Measurements from ENCODE around the gene RNF8. TPM values are rescaled to one million over a fixed set of nuclear protein-coding genes. Genes with fewer than 3 reads are reported as not detected.
"Not testable (repeated sequence)": the region's sequence is repeated elsewhere in the genome, so short reads cannot be mapped to it uniquely, and the experiment has no call there.

The RNF8 gene
- total and polyA plus RNA-seq, 5 donors from 2014 or later, result 12.2 to 21.9 (median 15.1) TPM

- Histone ChIP-seq H3K27me3 (ENCODE audit: control insufficient read depth, insufficient read depth, low read length) (no peaks in the 10 kb centered on the region), H3K4me3 (ENCODE audit: low read depth, low read length) (no peak overlapping the region), H3K36me3 (ENCODE audit: control insufficient read depth, insufficient read depth, low read length) (peaks cover 30% of the 10 kb centered on the region), H3K27ac (ENCODE audit: insufficient read depth, low read length, poor library complexity, severe bottlenecking) (no peak overlapping the region), H3K9me3 (ENCODE audit: control insufficient read depth in 2 of 2, low read length in 2 of 2) (no peaks in the 10 kb centered on the region), H3K4me1 (ENCODE audit: control insufficient read depth, insufficient read depth, low read length, poor library complexity, severe bottlenecking) (no peaks in the 10 kb centered on the region)
- Mint-ChIP-seq H3K9me3 (no peaks in the 10 kb centered on the region), H3K36me3 (peaks cover 23% of the 10 kb centered on the region), H3K27ac (peak overlapping the region in 2 of 3 donors; percentile 35 to 79), H3K27me3 (no peaks in the 10 kb centered on the region), H3K4me1 (peaks cover 0 to 5% (median 3%) of the 10 kb centered on the region in 4 donors), H3K4me3 (no peak overlapping the region)
- DNase-seq (peak in 1 of 3 donors; percentile 37), ATAC-seq (ENCODE audit: low read depth in 2 of 2) (peak in 1 of 2 donors; percentile 52)
These were observed 29.4 kb upstream of the RNF8 start for GRCh38 chr6:37324131-37325033.

- not testable (repeated sequence) for H3K4me3 Mint-ChIP-seq; H3K4me1 ChIP-seq (ENCODE audit: control insufficient read depth, insufficient read depth, low read length, poor library complexity, severe bottlenecking); H3K4me1 Mint-ChIP-seq; ATAC-seq (ENCODE audit: low read depth in 2 of 2); DNase-seq; H3K27ac ChIP-seq (ENCODE audit: insufficient read depth, low read length, poor library complexity, severe bottlenecking); H3K27me3 Mint-ChIP-seq; H3K27me3 ChIP-seq (ENCODE audit: control insufficient read depth, insufficient read depth, low read length); H3K9me3 Mint-ChIP-seq; H3K4me3 ChIP-seq (ENCODE audit: low read depth, low read length); H3K27ac Mint-ChIP-seq; H3K9me3 ChIP-seq (ENCODE audit: control insufficient read depth in 2 of 2, low read length in 2 of 2)
- H3K36me3 Mint-ChIP-seq, result peaks cover 20% of the 10 kb centered on the region
- peaks cover 18% of the 10 kb centered on the region for H3K36me3 ChIP-seq (ENCODE audit: control insufficient read depth, insufficient read depth, low read length)
These were observed 23.4 kb upstream of the RNF8 start for GRCh38 chr6:37330345-37330744.

GRCh38 chr6:37331047-37331446 lies 22.7 kb upstream of the RNF8 start:
- no peaks in the 10 kb centered on the region for H3K9me3 ChIP-seq (ENCODE audit: control insufficient read depth in 2 of 2, low read length in 2 of 2)
- no peak overlapping the region for H3K4me3 ChIP-seq (ENCODE audit: low read depth, low read length)
- no peak overlapping the region for H3K27ac ChIP-seq (ENCODE audit: insufficient read depth, low read length, poor library complexity, severe bottlenecking)
- DNase-seq (no peak), ATAC-seq (ENCODE audit: low read depth in 2 of 2) (no peak)
- Mint-ChIP-seq H3K36me3 (peaks cover 20% of the 10 kb centered on the region), H3K4me3 (no peak overlapping the region), H3K27me3 (no peaks in the 10 kb centered on the region), H3K4me1 (no peaks in the 10 kb centered on the region), H3K27ac (no peak overlapping the region), H3K9me3 (no peaks in the 10 kb centered on the region)
- no peaks in the 10 kb centered on the region for H3K27me3 ChIP-seq (ENCODE audit: control insufficient read depth, insufficient read depth, low read length)
- H3K4me1 ChIP-seq (ENCODE audit: control insufficient read depth, insufficient read depth, low read length, poor library complexity, severe bottlenecking), result no peaks in the 10 kb centered on the region
- H3K36me3 ChIP-seq (ENCODE audit: control insufficient read depth, insufficient read depth, low read length), result peaks cover 18% of the 10 kb centered on the region

GRCh38 chr6:37332894-37333293 lies 20.9 kb upstream of the RNF8 start:
- Histone ChIP-seq H3K36me3 (ENCODE audit: control insufficient read depth, insufficient read depth, low read length) (peaks cover 18% of the 10 kb centered on the region), H3K27ac (ENCODE audit: insufficient read depth, low read length, poor library complexity, severe bottlenecking) (no peak overlapping the region), H3K27me3 (ENCODE audit: control insufficient read depth, insufficient read depth, low read length) (no peaks in the 10 kb centered on the region), H3K4me1 (ENCODE audit: control insufficient read depth, insufficient read depth, low read length, poor library complexity, severe bottlenecking) (no peaks in the 10 kb centered on the region), H3K9me3 (ENCODE audit: control insufficient read depth in 2 of 2, low read length in 2 of 2) (no peaks in the 10 kb centered on the region), H3K4me3 (ENCODE audit: low read depth, low read length) (no peak overlapping the region)
- H3K27ac Mint-ChIP-seq, result no peak overlapping the region
- peaks cover 13% of the 10 kb centered on the region for H3K36me3 Mint-ChIP-seq
- no peaks in the 10 kb centered on the region for H3K9me3 Mint-ChIP-seq
- DNase-seq, result no peak
- no peak overlapping the region for H3K4me3 Mint-ChIP-seq
- ATAC-seq (ENCODE audit: low read depth in 2 of 2), result no peak
- no peaks in the 10 kb centered on the region for H3K27me3 Mint-ChIP-seq
- no peaks in the 10 kb centered on the region for H3K4me1 Mint-ChIP-seq

- H3K4me3 Mint-ChIP-seq, result no peak overlapping the region
- H3K27ac Mint-ChIP-seq, result no peak overlapping the region
- H3K9me3 Mint-ChIP-seq, result peaks cover 0 to 1% (median 0%) of the 10 kb centered on the region in 7 donors
- DNase-seq (no peak), ATAC-seq (ENCODE audit: low read depth in 2 of 2) (no peak)
- H3K27me3 ChIP-seq (ENCODE audit: control insufficient read depth, insufficient read depth, low read length), result no peaks in the 10 kb centered on the region
- H3K27me3 Mint-ChIP-seq, result no peaks in the 10 kb centered on the region
- peaks cover 13% of the 10 kb centered on the region for H3K36me3 Mint-ChIP-seq
- no peak overlapping the region for H3K27ac ChIP-seq (ENCODE audit: insufficient read depth, low read length, poor library complexity, severe bottlenecking)
- H3K4me1 Mint-ChIP-seq, result no peaks in the 10 kb centered on the region
- H3K36me3 ChIP-seq (ENCODE audit: control insufficient read depth, insufficient read depth, low read length), result peaks cover 18% of the 10 kb centered on the region
- no peaks in the 10 kb centered on the region for H3K9me3 ChIP-seq (ENCODE audit: control insufficient read depth in 2 of 2, low read length in 2 of 2)
- no peak overlapping the region for H3K4me3 ChIP-seq (ENCODE audit: low read depth, low read length)
- H3K4me1 ChIP-seq (ENCODE audit: control insufficient read depth, insufficient read depth, low read length, poor library complexity, severe bottlenecking), result no peaks in the 10 kb centered on the region
These were observed 19.7 kb upstream of the RNF8 start for GRCh38 chr6:37334047-37334446.

- ATAC-seq (ENCODE audit: low read depth in 2 of 2); H3K4me1 Mint-ChIP-seq; H3K9me3 Mint-ChIP-seq; H3K36me3 Mint-ChIP-seq; H3K27me3 ChIP-seq (ENCODE audit: control insufficient read depth, insufficient read depth, low read length); H3K4me3 ChIP-seq (ENCODE audit: low read depth, low read length); H3K4me3 Mint-ChIP-seq; H3K27me3 Mint-ChIP-seq; H3K9me3 ChIP-seq (ENCODE audit: control insufficient read depth in 2 of 2, low read length in 2 of 2); H3K27ac Mint-ChIP-seq; H3K4me1 ChIP-seq (ENCODE audit: control insufficient read depth, insufficient read depth, low read length, poor library complexity, severe bottlenecking); H3K36me3 ChIP-seq (ENCODE audit: control insufficient read depth, insufficient read depth, low read length); DNase-seq; H3K27ac ChIP-seq (ENCODE audit: insufficient read depth, low read length, poor library complexity, severe bottlenecking): not testable (repeated sequence)
These were observed 15.5 kb upstream of the RNF8 start for GRCh38 chr6:37338317-37338716.

- no peaks in the 10 kb centered on the region for H3K36me3 ChIP-seq (ENCODE audit: control insufficient read depth, insufficient read depth, low read length)
- H3K9me3 ChIP-seq (ENCODE audit: control insufficient read depth in 2 of 2, low read length in 2 of 2), result no peaks in the 10 kb centered on the region
- no peak overlapping the region for H3K4me3 ChIP-seq (ENCODE audit: low read depth, low read length)
- Mint-ChIP-seq H3K36me3 (no peaks in the 10 kb centered on the region), H3K27me3 (no peaks in the 10 kb centered on the region), H3K4me1 (no peaks in the 10 kb centered on the region), H3K4me3 (no peak overlapping the region), H3K27ac (no peak overlapping the region), H3K9me3 (peaks cover 0 to 1% (median 0%) of the 10 kb centered on the region in 7 donors)
- peaks cover 4% of the 10 kb centered on the region for H3K27me3 ChIP-seq (ENCODE audit: control insufficient read depth, insufficient read depth, low read length)
- no peaks in the 10 kb centered on the region for H3K4me1 ChIP-seq (ENCODE audit: control insufficient read depth, insufficient read depth, low read length, poor library complexity, severe bottlenecking)
- H3K27ac ChIP-seq (ENCODE audit: insufficient read depth, low read length, poor library complexity, severe bottlenecking), result no peak overlapping the region
- DNase-seq, result no peak
- ATAC-seq (ENCODE audit: low read depth in 2 of 2), result no peak
These were observed 15.0 kb upstream of the RNF8 start for GRCh38 chr6:37338745-37339255.
